ENCODE data around the gene ZFR2. TPM values are rescaled to one million over a fixed set of nuclear protein-coding genes. Genes with fewer than 3 reads are reported as not detected.

Gene ZFR2
- total and polyA plus RNA-seq, 7 donors: not detected

DNA sequence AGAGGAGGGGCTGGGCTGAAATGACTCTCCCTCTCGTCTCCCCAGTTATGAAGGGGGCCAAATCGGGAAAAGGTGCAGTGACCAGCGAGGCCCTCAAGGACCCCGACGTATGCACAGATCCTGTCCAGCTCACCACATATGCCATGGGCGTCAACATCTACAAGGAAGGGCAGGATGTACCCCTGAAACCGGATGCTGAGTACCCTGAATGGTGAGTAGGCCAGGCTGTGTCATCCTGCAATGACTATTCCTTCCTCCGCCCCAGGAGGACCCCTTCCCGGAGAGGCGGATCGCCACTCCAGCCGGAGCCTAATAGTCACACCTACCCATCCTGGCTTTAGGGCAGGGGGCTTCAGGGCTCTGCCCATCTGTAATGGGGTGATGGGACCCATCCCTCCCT is 103.7 kb downstream of the ZFR2 start:
- Histone ChIP-seq H3K27ac (no peak overlapping the region), H3K4me3 (no peak overlapping the region), H3K9me3 (no peaks in the 10 kb centered on the region), H3K36me3 (ENCODE audit: insufficient read depth in 1 of 2, low read depth in 1 of 2) (peaks cover 0 to 51% of the 10 kb centered on the region in 2 donors), H3K27me3 (ENCODE audit: insufficient read depth in 3 of 3, low read length in 2 of 3) (no peaks in the 10 kb centered on the region), H3K4me1 (peaks cover 9% of the 10 kb centered on the region)
- DNase-seq (no peak), ATAC-seq (no peak)
- intact Hi-C loops (cut with DNase I): no loop called here
- TF ChIP-seq, protein P1, sequence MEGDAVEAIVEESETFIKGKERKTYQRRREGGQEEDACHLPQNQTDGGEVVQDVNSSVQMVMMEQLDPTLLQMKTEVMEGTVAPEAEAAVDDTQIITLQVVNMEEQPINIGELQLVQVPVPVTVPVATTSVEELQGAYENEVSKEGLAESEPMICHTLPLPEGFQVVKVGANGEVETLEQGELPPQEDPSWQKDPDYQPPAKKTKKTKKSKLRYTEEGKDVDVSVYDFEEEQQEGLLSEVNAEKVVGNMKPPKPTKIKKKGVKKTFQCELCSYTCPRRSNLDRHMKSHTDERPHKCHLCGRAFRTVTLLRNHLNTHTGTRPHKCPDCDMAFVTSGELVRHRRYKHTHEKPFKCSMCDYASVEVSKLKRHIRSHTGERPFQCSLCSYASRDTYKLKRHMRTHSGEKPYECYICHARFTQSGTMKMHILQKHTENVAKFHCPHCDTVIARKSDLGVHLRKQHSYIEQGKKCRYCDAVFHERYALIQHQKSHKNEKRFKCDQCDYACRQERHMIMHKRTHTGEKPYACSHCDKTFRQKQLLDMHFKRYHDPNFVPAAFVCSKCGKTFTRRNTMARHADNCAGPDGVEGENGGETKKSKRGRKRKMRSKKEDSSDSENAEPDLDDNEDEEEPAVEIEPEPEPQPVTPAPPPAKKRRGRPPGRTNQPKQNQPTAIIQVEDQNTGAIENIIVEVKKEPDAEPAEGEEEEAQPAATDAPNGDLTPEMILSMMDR (IDR thresholded peaks at IDR 0.05): no peak
- WGBS, 3 donors: 87 to 95% (median 92%) methylated on average over 12 of the region's 12 CpGs

DNA sequence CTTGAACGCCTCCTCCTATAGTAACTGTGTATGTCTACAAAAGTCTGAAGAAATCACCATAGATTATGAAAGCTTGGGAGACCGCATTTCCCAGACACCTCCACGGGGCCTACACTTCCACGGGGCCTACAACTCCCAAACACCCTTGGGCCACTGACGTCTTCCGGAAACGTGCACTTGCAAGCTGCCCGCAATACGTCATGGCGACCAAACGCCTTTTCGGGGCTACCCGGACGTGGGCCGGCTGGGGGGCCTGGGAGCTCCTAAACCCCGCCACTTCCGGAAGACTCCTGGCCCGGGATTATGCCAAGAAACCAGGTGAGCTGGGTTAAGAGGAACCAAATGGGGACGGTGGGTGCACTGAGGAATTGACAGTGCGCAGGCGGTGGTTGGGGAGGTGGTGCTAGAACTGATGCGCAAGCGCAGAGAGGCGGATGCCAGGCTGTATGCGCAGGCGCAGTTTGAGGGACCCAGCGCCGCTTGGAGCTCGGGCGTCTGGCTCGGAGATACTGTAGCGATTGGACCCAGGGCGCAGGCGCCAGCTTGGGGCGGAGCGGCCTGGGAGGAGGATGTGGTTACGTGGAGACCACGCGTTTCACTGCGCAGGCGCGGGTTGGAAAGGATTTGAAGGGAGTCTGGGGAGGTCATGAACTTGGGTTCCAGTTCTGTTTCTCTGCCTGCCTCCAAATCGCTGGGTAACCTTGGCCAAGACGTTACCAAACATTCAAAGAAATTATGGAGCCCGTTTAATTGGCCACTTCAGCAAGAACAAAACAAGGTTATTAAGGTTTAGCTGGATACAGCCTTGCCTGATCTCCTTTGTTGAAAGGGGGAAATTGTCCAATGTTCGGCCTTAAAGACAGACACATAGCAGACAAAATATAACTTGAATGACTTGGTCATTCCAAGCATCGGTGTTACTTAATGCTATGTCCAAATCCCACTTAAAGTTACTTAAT is 106.1 kb downstream of the ZFR2 start, which contains the start of gene MRPL54:
MRPL54 (plus strand) TSS at position 182 of the 959 bp plus-strand sequence; CDS start at position 201, 19 bp downstream.
- intact Hi-C loops (cut with DNase I): loop anchor here (5.0 kb wide), 1 partner anchor 225 kb away; the partner anchor contains the start of gene EEF2 (in 2 of the 2)
- no peaks in the 10 kb centered on the region for H3K27me3 ChIP-seq (ENCODE audit: insufficient read depth in 3 of 3, low read length in 2 of 3)
- DNase-seq: peak; percentile 99 to 100
- no peaks in the 10 kb centered on the region for H3K9me3 ChIP-seq
- TF ChIP-seq, protein P1 (IDR thresholded peaks at IDR 0.05): no peak
- ATAC-seq: peak; percentile 94 to 95 (median 95)
- H3K4me1 ChIP-seq: peaks cover 9% of the 10 kb centered on the region
- H3K4me3 ChIP-seq: peak within 1 kb of the TSS; percentile 92
- H3K36me3 ChIP-seq (ENCODE audit: insufficient read depth in 1 of 2, low read depth in 1 of 2): peaks cover 0 to 50% of the 10 kb centered on the region in 2 donors
- H3K27ac ChIP-seq: peak within 1 kb of the TSS; percentile 97
- WGBS, 3 donors: 3% methylated on average over 47 of the region's 47 CpGs

DNA sequence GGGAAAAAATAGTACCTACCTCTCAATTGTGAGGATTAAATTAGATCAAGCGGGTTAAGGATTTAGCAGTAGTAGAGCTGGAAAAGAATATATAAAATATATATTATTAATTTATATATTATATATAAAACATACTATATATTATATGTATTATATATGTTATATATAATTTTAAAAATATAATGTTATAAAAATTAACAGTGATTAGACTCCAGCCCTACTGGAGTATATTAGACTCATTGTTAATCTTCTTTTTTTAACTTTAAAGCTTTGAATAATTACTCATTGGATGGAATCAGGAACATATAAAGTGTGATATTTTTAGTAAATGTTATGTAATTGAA is 106.7 kb downstream of the ZFR2 start:
- Histone ChIP-seq H3K4me1 (peaks cover 9% of the 10 kb centered on the region), H3K9me3 (no peaks in the 10 kb centered on the region), H3K27ac (peak overlapping the region; percentile 97), H3K4me3 (peak overlapping the region; percentile 92), H3K27me3 (ENCODE audit: insufficient read depth in 3 of 3, low read length in 2 of 3) (no peaks in the 10 kb centered on the region), H3K36me3 (ENCODE audit: insufficient read depth in 1 of 2, low read depth in 1 of 2) (peaks cover 0 to 50% of the 10 kb centered on the region in 2 donors)
- WGBS, 3 donors: 52 to 70% (median 58%) methylated on average over 1 of the region's 1 CpG
- intact Hi-C loops (cut with DNase I): loop anchor here (5.0 kb wide), 1 partner anchor 225 kb away; the partner anchor contains the start of gene EEF2 (in 2 of the 2)
- TF ChIP-seq, protein P1 (IDR thresholded peaks at IDR 0.05): no peak
- ATAC-seq: no peak
- DNase-seq: no peak

DNA sequence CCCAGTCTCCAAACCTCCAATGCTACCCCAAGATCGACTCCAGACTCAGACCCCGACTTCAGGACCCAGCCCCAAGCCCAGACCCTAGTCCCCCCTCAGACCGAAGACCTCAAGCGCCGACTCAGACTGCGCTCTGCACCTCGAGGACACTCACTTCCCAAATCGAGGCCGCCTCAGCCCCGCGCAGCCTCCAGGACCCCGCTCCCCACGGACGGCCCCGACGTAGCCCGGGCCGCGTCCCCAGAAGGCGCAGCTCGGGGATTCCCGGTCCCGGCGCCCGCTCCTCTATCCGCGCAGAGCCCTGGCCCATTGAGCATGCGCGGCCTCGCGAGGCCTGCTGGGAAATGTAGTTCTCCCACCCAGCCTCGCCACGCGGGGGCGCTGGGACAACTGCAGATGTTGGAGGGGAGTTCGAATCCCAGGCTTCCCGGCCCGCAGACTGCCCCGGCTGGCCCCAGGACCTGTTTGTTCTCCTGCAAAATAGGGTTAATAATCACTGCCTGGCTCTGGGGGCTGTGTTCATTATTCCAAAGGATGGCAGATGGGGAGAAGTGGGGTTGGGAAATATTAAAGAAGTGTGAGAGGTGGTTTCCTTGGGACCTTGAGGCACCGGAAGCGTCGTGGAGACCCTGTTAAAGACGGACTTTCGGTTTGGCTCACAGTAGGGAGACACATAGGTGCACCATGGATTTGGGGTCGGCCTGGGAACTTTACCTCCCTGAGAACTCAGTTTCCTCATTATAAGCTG is 107.3 kb downstream of the ZFR2 start, which contains the start of gene APBA3:
APBA3 (minus strand) TSS at position 311 of the 748 bp plus-strand sequence. CDS start 1,428 bp downstream, outside the sequence.
- H3K36me3 ChIP-seq (ENCODE audit: insufficient read depth in 1 of 2, low read depth in 1 of 2): peaks cover 0 to 50% of the 10 kb centered on the region in 2 donors

More for the DNA sequence above, 107.3 kb downstream of the ZFR2 start, which contains the start of gene APBA3:
- ATAC-seq (peak; percentile 66 to 77 (median 68)), DNase-seq (peak; percentile 93 to 97)
- Histone ChIP-seq H3K4me3 (peak within 1 kb of the TSS; percentile 92), H3K9me3 (no peaks in the 10 kb centered on the region), H3K27ac (peak within 1 kb of the TSS; percentile 97), H3K27me3 (ENCODE audit: insufficient read depth in 3 of 3, low read length in 2 of 3) (no peaks in the 10 kb centered on the region), H3K4me1 (peaks cover 9% of the 10 kb centered on the region)
- intact Hi-C loops (cut with DNase I): loop anchor here (5.0 kb wide), 1 partner anchor 226 kb away; the partner anchor contains the start of gene EEF2 (in 2 of the 2)
- WGBS, 3 donors: 2 to 5% (median 2%) methylated on average over 33 to 45 of the region's 45 CpGs
- TF ChIP-seq, protein P1 (IDR thresholded peaks at IDR 0.05): peak; percentile 61

All from psoas muscle (tissue), 8 donors.